Activated CD4-positive, alpha-beta T cell treated with anti-CD3 and anti-CD28 coated beads, Interleukin-2, amount 10 ng/mL, durations not matched to agents 24 days and 14 days (primary cell): ENCODE data around the gene EFTUD2. TPM values are rescaled to one million over a fixed set of nuclear protein-coding genes. Genes with fewer than 3 reads are reported as not detected.
A peak's percentile ranks its signal among the peaks of the same experiment; 100 is the strongest.
"Not testable (repeated sequence)": the region's sequence is repeated elsewhere in the genome, so short reads cannot be mapped to it uniquely, and the experiment has no call there.

Source experiments
- DNase-seq: peaks from one replicate; pipeline ENCODE4 v3.0.0; 2022
- H3K27ac Mint-ChIP-seq: one replicate; pipeline ENCODE4 v1.8.0; 2022; ENCODE audit warnings: mild to moderate bottlenecking, mixed read lengths
- H3K27me3 Mint-ChIP-seq: one replicate; pipeline ENCODE4 v1.8.0; 2022; ENCODE audit warnings: mixed read lengths
- H3K36me3 Mint-ChIP-seq: one replicate; pipeline ENCODE4 v1.8.0; 2022; ENCODE audit warnings: low read depth, mild to moderate bottlenecking, mixed read lengths
- H3K4me1 Mint-ChIP-seq: one replicate; pipeline ENCODE4 v1.8.0; 2021; ENCODE audit warnings: mixed read lengths
- H3K4me3 Mint-ChIP-seq: one replicate; pipeline ENCODE4 v1.8.0; 2022; ENCODE audit warnings: mild to moderate bottlenecking, moderate library complexity, mixed read lengths
- H3K9me3 Mint-ChIP-seq: one replicate; pipeline ENCODE4 v1.8.0; 2021; ENCODE audit warnings: mixed read lengths
- intact Hi-C: fragments of 100-400 bp; cut with micrococcal nuclease; formaldehyde crosslinking; loops from one replicate; pipeline ENCODE4 v1.15.1; 2023
- total RNA-seq: library from RNA; stranded (reverse); gene quantifications from 2 replicates; pipeline ENCODE4 v1.2.3, GENCODE V29; 2022

Gene EFTUD2
- total RNA-seq, 1 donor from 2014 or later: 262 TPM

DNA sequence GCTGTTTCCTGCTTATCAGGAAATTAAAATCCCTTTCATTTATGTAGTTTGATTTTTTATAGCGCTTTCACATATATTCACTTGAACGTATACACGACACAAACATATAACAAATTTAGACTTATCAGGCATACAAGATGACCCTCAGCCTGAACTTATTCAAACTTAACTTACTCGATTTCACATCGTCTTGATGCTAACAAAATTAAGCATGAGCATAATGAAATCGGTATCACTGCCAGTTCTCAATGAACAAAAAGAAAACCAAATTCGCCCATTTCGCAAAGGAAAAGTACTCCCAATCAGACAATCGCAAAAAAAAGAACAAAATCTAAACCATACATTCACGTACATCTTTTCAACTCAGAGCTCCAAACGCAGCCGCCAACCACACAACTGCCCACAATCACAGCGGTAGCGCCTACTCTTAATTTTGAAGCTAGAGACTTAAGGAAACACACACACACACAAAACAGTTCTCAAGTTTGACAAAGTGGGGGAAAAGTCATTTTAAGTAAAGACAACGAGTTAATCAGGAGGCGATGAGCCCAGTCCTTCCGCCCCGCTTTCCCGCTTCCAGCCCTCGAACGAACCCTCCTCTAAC, 70.2 kb downstream of the EFTUD2 start:
- peak overlapping the region; percentile 18 for H3K27ac Mint-ChIP-seq
- no peak for DNase-seq
- peaks cover 63% of the 10 kb centered on the region for H3K27me3 Mint-ChIP-seq
- no peaks in the 10 kb centered on the region for H3K9me3 Mint-ChIP-seq
- H3K4me3 Mint-ChIP-seq: peak overlapping the region; percentile 79
- H3K36me3 Mint-ChIP-seq: no peaks in the 10 kb centered on the region
- peaks cover 10% of the 10 kb centered on the region for H3K4me1 Mint-ChIP-seq
- intact Hi-C loops: loop anchor here (1.0 kb wide), 1 partner anchor 54 kb away; no protein-coding TSS in a partner anchor

DNA sequence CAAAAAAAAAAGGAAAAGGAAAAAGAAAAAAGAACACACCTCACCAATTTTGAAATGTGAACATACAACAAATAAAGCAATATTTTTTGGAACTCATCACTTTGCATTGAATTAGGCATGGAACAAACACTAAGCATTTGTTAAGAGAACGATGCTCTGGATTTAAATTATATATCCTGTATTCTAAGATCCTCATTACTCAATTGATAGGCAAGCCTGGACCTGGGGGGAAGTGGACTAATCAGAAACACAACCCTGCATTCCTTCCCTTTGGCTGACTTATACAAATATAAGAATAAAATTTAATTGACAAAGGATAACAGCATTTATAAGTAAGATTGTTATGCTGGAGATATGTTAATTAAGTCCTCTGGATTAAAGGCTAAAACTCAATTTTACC, 71.4 kb downstream of the EFTUD2 start:
- H3K36me3 Mint-ChIP-seq: no peaks in the 10 kb centered on the region
- DNase-seq: no peak
- peaks cover 56% of the 10 kb centered on the region for H3K27me3 Mint-ChIP-seq
- intact Hi-C loops: no loop called here
- no peaks in the 10 kb centered on the region for H3K9me3 Mint-ChIP-seq
- peaks cover 10% of the 10 kb centered on the region for H3K4me1 Mint-ChIP-seq
- no peak overlapping the region for H3K4me3 Mint-ChIP-seq
- H3K27ac Mint-ChIP-seq: no peak overlapping the region

DNA sequence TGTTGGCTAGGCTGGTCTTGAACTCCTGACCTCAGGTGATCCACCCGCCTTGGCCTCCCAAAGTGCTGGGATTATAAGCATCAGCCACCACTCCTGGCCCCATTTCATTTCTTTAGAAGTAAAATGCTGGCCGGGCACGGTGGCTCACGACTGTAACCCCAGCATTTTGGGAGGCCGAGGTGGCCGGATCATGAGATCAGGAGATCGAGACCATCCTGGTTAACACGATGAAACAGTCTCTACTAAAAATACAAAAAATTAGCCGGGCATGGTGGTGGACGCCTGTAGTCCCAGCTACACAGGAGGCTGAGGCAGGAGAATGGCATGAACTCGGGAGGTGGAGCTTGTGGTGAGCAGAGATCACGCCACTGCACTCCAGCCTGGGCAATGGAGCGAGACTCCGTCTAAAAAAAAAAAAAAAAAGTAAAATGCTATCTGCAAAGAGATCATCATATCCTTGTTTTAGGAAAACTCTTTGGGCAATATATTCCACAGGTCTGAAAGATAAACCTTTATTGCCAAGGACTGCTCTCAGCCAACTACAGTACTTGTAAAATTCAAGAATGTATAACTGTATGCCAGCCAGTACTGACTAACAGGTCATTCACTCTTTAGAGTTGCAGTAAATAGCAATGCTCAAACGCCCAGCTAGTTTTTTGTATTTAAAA, 73.0 kb downstream of the EFTUD2 start:
- no peak for DNase-seq
- no peaks in the 10 kb centered on the region for H3K36me3 Mint-ChIP-seq
- no peak overlapping the region for H3K4me3 Mint-ChIP-seq
- no peak overlapping the region for H3K27ac Mint-ChIP-seq
- H3K27me3 Mint-ChIP-seq: peaks cover 43% of the 10 kb centered on the region
- intact Hi-C loops: no loop called here
- no peaks in the 10 kb centered on the region for H3K9me3 Mint-ChIP-seq
- peaks cover 10% of the 10 kb centered on the region for H3K4me1 Mint-ChIP-seq

DNA sequence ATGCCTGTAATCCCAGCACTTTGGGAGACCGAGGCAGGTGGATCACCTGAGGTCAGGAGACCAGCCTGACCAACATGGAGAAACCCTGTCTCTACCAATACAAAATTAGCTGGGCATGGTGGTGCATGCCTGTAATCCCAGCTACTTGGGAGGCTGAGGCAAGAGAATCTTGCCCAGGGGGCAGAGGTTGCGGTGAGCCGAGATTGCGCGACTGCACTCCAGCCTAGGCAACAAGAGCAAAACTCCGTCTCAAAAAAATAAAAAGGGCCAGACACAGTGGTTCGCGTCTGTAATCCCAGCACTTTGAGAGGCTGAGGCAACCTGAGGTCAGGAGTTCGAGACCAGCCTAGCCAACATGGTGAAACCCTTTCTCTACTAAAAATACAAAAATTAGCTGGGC, 74.0 kb downstream of the EFTUD2 start:
- H3K9me3 Mint-ChIP-seq, DNase-seq, H3K27ac Mint-ChIP-seq, H3K36me3 Mint-ChIP-seq, H3K4me3 Mint-ChIP-seq, intact Hi-C loops, H3K4me1 Mint-ChIP-seq: not testable (repeated sequence)
- peaks cover 37% of the 10 kb centered on the region for H3K27me3 Mint-ChIP-seq

DNA sequence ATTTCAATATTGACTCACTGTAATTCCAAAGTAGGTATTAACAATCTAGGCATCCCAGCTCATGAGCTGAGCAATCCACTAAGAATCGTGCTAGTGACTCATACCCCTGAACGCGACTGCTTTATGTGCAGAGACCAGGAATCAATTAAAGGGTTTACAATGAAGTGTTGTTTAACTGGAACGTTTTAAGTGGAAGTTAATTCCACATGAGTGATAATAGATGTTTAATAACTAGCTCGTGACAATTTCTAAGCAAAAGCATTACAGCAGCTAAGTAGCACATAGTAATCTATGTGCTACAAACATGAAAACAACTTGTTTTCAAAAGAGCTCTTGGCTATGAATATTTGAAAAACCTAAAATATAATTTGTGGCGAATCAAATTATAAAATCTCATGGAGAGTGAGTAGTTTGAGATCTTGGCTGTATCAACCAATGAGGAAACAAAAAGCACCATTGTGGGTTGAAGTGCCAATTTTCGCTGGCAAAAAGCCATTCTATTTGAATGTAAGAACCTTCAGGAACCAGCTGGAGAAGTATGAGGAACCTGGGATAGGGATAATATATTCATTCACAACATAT, 78.5 kb downstream of the EFTUD2 start:
- Mint-ChIP-seq H3K4me3 (no peak overlapping the region), H3K9me3 (no peaks in the 10 kb centered on the region), H3K27me3 (peaks cover 10% of the 10 kb centered on the region), H3K4me1 (no peaks in the 10 kb centered on the region), H3K27ac (no peak overlapping the region), H3K36me3 (no peaks in the 10 kb centered on the region)
- DNase-seq: no peak
- intact Hi-C loops: no loop called here

DNA sequence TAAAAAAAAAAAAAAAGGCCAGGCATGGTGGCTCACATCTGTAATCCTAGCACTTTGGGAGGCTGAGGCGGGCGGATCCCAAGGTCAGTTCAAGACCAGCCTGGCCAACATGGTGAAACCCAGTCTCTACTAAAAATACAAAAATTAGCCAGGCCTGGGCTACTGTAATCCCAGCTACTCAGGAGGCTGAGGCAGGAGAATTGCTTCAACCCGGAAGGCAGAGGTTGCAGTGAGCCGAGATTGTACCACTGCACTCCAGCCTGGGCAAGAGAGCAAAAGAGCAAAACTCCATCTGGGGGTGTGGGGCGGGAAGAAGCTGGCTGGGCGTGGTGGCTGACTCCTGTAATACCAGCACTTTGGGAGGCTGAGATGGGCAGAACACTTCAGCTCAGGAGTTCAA, 80.7 kb downstream of the EFTUD2 start:
- H3K4me3 Mint-ChIP-seq, H3K27ac Mint-ChIP-seq, H3K36me3 Mint-ChIP-seq, intact Hi-C loops, H3K4me1 Mint-ChIP-seq, DNase-seq, H3K9me3 Mint-ChIP-seq, H3K27me3 Mint-ChIP-seq: not testable (repeated sequence)

DNA sequence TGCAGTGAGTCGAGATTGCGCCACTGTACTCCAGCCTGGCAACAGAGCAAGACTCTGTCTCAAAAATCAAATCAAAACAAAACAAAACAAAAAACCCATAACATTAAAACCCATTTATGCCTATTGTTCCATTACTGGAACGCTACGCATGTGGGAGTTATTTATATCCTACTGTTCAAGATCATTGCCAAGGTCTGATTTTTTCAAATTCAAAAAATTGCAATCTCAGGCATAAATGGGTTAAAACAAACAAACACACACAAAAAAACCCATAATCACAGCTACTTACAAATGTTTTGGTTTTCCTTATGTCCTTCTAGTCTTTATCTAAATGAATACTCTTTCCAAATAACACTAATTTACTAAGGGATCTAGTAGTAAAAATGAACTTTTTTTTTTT, 87.0 kb downstream of the EFTUD2 start:
- Mint-ChIP-seq H3K36me3 (no peaks in the 10 kb centered on the region), H3K27me3 (peaks cover 2% of the 10 kb centered on the region), H3K4me3 (no peak overlapping the region), H3K27ac (no peak overlapping the region), H3K9me3 (no peaks in the 10 kb centered on the region), H3K4me1 (no peaks in the 10 kb centered on the region)
- intact Hi-C loops: no loop called here
- no peak for DNase-seq

DNA sequence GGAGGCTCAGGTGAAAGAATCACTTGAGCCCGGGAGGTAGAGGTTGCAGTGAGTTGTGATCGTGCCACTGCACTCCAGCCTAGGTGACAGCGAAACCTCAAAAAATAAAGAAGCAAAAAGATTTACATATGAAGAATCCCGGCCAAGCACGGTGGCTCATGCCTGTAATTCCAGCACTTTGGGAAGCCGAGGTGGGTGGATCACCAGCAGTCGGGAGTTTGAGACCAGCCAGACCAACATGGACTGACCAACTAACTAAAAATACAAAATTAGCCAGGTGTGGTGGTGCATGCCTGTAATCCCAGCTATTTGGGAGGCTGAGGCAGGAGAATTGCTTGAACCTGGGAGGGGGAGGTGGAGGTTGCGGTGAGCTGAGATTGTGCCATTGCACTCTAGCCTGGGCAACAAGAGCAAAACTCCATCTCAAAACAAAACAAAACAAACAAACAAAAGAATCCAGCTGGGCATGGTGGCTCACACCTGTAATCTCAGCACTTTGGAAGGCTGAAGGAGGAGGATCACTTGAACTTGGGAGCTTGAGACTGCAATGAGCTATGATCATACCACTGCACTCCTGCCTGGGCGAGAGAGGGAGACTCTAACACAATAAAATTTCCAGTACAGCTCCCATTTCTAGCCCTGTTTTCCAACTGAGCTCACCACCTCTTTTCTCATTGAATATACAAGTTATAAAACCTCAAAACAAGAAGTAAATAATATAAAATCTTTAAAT, 90.4 kb downstream of the EFTUD2 start:
- H3K27ac Mint-ChIP-seq, intact Hi-C loops, H3K36me3 Mint-ChIP-seq, H3K9me3 Mint-ChIP-seq, H3K4me3 Mint-ChIP-seq, H3K4me1 Mint-ChIP-seq, DNase-seq, H3K27me3 Mint-ChIP-seq: not testable (repeated sequence)

DNA sequence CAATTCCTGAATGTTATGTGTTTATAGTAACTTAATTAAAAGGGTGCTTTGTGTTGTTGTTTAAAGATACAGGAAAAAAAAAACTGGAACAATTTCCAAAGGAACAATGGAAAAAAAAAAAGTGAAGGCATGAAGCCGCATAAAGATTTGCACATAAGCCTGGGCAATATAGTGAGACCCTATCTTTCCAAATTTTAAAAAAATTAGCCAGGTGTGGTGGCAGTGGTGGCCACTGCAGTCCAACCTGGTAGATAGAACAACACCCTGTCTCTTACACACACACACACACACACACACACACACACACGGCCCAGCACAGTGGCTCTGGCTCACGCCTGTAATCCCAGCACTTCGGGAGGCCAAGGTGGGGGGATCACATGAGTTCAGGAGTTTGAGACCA, 91.1 kb downstream of the EFTUD2 start:
- Mint-ChIP-seq H3K4me3 (no peak overlapping the region), H3K9me3 (no peaks in the 10 kb centered on the region), H3K27me3 (peaks cover 6% of the 10 kb centered on the region), H3K4me1 (no peaks in the 10 kb centered on the region), H3K36me3 (no peaks in the 10 kb centered on the region), H3K27ac (no peak overlapping the region)
- intact Hi-C loops: no loop called here
- no peak for DNase-seq

DNA sequence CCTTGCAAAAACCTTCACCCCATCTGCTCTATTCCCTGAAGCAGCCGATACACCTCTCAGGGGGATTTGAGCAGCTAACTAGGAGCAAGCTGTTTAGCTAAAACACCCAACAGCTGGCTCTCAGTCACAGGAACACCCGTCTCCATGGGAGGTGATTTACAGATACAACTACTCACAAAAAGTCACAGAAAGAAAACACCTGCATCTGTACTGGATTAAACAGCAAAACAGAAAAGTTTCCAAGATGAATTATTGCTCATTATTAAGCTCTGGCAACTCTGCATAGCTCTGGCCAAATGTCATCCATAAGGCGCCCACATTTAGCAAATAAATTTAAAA, 91.5 kb downstream of the EFTUD2 start:
- no peak overlapping the region for H3K27ac Mint-ChIP-seq
- H3K27me3 Mint-ChIP-seq: peaks cover 7% of the 10 kb centered on the region
- intact Hi-C loops: no loop called here
- no peaks in the 10 kb centered on the region for H3K9me3 Mint-ChIP-seq
- H3K4me3 Mint-ChIP-seq: no peak overlapping the region
- H3K36me3 Mint-ChIP-seq: no peaks in the 10 kb centered on the region
- no peak for DNase-seq
- H3K4me1 Mint-ChIP-seq: no peaks in the 10 kb centered on the region

DNA sequence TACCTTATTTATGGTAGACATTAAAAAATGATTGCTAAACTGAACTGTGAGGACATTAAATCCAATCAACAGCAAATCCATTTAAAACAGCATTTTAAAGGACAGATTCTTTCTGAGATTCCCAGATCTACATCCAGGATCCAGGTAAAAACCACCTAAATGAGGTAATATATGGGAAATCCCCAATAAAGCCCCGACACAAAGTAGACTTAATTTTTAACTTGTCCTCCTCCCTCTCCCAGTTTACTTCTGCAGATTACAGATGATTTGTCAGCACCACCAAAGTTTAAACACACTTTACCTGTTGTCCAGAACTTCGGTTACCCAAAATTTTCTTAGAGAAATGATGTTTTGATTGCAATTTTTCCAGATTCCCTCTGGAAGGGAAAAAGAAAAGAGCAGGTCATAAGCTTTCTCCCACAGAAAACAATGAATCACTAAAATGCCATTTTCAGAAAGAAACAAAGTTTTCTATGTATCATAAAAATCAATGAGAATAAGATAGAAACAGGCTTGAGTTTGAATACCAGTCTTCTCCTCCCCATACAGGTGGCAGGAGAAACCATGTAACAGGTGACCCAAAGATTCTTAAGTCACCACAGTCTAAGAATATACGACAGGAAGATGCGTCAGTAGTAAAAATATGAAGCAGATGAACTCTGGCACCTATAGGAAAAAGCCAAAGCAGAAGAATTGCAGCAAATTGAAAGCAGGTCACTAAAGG, 92.0 kb downstream of the EFTUD2 start:
- Mint-ChIP-seq H3K9me3 (no peaks in the 10 kb centered on the region), H3K36me3 (no peaks in the 10 kb centered on the region)

DNA sequence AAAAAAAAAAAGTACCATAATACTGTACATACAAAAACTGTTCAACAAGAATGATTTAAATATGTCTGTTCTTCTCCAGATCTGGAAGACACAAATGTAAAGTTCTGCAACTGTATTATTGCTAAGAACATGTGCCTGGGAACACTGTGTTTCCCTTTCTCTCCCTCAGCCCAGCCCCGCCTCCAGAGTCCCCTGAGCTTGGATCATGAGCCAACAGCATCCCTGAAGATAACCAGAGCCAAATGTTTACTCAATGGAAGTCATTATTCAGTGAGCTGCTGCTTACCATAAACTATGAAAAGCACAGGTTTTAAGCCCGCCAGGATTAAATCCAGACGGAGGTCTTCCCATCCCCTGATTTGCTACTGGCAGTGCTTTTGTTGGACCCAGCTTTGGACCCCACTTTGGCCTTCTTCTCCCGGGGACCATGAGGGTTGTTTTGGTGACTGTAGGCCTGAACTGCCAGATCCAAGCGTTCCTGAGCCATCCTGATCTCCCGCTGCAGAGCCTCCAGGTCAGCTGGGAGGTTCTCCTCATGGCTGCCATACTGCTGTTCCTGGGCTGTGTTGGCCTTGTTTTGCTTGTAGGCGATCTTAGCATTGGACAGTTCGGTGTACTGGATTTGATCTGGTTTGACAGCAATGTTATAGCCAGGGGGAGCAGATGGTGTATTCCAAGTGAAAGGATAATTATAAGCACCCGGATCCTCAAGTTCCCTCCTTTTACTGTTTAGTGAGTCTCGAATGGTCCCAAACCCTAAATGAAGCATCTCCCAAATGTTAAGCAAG, 94.7 kb downstream of the EFTUD2 start:
- Mint-ChIP-seq H3K9me3 (no peaks in the 10 kb centered on the region), H3K4me1 (no peaks in the 10 kb centered on the region), H3K27ac (no peak overlapping the region), H3K36me3 (no peaks in the 10 kb centered on the region), H3K4me3 (no peak overlapping the region), H3K27me3 (peaks cover 14% of the 10 kb centered on the region)
- no peak for DNase-seq
- intact Hi-C loops: no loop called here

More for the DNA sequence above, 92.0 kb downstream of the EFTUD2 start:
- H3K27ac Mint-ChIP-seq: no peak overlapping the region
- no peaks in the 10 kb centered on the region for H3K4me1 Mint-ChIP-seq
- intact Hi-C loops: no loop called here
- H3K4me3 Mint-ChIP-seq: no peak overlapping the region
- peaks cover 7% of the 10 kb centered on the region for H3K27me3 Mint-ChIP-seq
- no peak for DNase-seq

DNA sequence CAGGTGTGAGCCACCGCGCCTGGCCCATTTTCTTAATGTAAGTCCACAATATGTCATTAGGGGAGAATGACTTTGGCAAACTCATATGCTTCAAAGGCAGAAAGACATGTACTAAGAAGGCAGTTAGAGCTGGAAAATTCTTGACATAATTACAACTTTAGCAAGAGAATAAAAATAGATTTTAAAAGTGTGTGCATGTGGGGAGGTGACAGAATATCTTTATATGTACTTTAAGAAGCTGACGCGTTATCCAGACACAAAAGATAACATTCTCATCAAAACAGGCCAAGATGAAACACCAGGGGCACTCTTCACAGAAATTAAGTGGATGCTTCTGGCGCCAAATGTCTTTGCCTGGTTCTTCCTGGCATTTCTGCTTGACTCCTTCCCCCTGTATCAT, 97.4 kb downstream of the EFTUD2 start:
- Mint-ChIP-seq H3K9me3 (no peaks in the 10 kb centered on the region), H3K4me1 (peaks cover 5% of the 10 kb centered on the region), H3K4me3 (no peak overlapping the region), H3K27me3 (peaks cover 14% of the 10 kb centered on the region), H3K27ac (no peak overlapping the region), H3K36me3 (no peaks in the 10 kb centered on the region)
- intact Hi-C loops: no loop called here
- no peak for DNase-seq
